HepG2 (cell line): ENCODE measurements around the gene SCN2A. TPM values are rescaled to one million over a fixed set of nuclear protein-coding genes. Genes with fewer than 3 reads are reported as not detected.

Source experiments
- GABPA ChIP-seq, 2 experiments: IDR thresholded peaks; 2 replicates each; pipeline ENCODE4 v1.6.1; 2011 to 2016; ENCODE audit warnings: low read depth in 2 of 2, low read length in 1 of 2, missing biosample characterization in 1 of 2, missing genetic modification characterization in 1 of 2
- KLF11 ChIP-seq: IDR thresholded peaks from 2 replicates; pipeline ENCODE4 v1.6.1; 2016; ENCODE audit warnings: missing compliant biosample characterization
- TARDBP ChIP-seq: sonication (generic); formaldehyde crosslinking; IDR thresholded peaks from 2 replicates; pipeline ENCODE4 v1.8.0; 2022; ENCODE audit warnings: mild to moderate bottlenecking, missing genetic modification reagents
- ZNF431 ChIP-seq: sonication (generic); formaldehyde crosslinking; IDR thresholded peaks from 2 replicates; pipeline ENCODE4 v1.9.0; 2022; ENCODE audit warnings: missing genetic modification reagents, low read depth, mild to moderate bottlenecking, borderline replicate concordance
- ZNF441 ChIP-seq: sonication (generic); formaldehyde crosslinking; IDR thresholded peaks from 2 replicates; pipeline ENCODE4 v1.7.0; 2021; ENCODE audit warnings: missing genetic modification reagents, borderline replicate concordance
- ZNF451 ChIP-seq: sonication (generic); formaldehyde crosslinking; IDR thresholded peaks from 2 replicates; pipeline ENCODE4 v1.5.0; 2020; ENCODE audit warnings: mild to moderate bottlenecking, missing genetic modification reagents
- polyA plus RNA-seq, 8 experiments: library from polyadenylated mRNA; depleted of rRNA in 3 of 8; stranded (reverse) in 7 of 8; unstranded in 1 of 8; fragments of >200 nt; fragmentation: Illumina TruSeq in 4 of 8; extraction: Trizol in 4 of 8; gene quantifications; 2 replicates each; pipeline versions ENCODE4 v1.2.1 to v1.2.3, GENCODE V29; 2011 to 2016; ENCODE audit warnings: low read depth in 4 of 8, missing spikeins in 1 of 8, mixed read lengths in 1 of 8; ENCODE audit not compliant: insufficient read depth in 1 of 8
- total RNA-seq, 5 experiments: library from RNA; depleted of rRNA; stranded (reverse); fragments of >200 nt; fragmentation: Illumina TruSeq; extraction: Trizol; gene quantifications; 2 replicates each; pipeline ENCODE4 v1.2.3, GENCODE V29; 2016; ENCODE audit warnings: low read depth in 1 of 5
- TF ChIP-seq, protein P1 (sequence below), 2 experiments: sonication (generic) in 1 of 2; formaldehyde crosslinking in 1 of 2; IDR thresholded peaks; 2 replicates each; pipeline versions ENCODE4 v1.6.1 to v1.9.0; 2014 to 2022; ENCODE audit warnings: antibody characterized with exemption in 1 of 2, borderline replicate concordance in 1 of 2, inconsistent platforms in 1 of 2, low read depth in 1 of 2, missing genetic modification reagents in 1 of 2
- TF ChIP-seq, protein P2 (sequence below): sonication (generic); formaldehyde crosslinking; conservative IDR thresholded peaks from 2 replicates; pipeline ENCODE4 v1.8.0; 2022; ENCODE audit warnings: mild to moderate bottlenecking, moderate library complexity, missing genetic modification reagents

Gene SCN2A
- total and polyA plus RNA-seq, 2 of the 13 experiments (the other 11 are each of a cell fraction or from before 2014, with no cell fraction given): 0.20 to 0.30 TPM

DNA sequence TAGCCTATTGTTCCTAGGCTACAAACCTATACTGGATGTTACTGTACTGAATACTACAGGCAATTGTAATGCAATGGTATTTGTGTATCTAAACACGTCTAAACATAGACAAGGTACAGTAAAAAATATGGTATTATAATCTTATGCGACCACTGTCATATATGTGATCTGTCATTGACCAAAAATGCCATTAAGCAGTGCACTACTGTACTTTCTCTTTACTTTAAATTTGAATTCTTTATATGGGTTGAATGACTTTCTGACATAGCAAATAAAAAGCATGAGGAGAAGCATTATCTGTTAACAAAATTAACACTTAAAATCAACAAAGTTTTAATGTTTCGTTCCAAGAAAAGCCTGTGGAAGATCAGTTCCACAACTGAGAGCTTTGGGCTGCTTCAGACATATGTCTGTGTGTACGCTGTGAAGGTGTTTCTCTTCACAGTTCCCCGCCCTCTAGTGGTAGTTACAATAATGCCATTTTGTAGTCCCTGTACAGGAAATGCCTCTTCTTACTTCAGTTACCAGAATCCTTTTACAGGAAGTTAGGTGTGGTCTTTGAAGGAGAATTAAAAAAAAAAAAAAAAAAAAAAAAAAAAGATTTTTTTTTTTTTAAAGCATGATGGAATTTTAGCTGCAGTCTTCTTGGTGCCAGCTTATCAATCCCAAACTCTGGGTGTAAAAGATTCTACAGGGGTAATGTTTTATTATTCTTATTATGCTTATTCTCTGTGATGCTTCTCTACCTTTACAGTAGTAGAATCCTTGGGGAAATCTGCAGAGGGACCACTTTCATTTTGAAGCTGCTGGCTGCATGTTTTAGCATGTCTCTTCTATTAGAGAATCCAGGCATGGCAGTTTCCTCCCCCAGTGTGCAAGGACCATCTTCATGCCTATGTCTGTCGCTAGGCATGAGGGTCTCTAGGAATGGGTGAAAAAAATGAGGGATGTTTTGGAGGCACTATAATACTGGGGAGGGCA lies 54.5 kb downstream of the SCN2A start (continued):
- TF ChIP-seq, protein P1, sequence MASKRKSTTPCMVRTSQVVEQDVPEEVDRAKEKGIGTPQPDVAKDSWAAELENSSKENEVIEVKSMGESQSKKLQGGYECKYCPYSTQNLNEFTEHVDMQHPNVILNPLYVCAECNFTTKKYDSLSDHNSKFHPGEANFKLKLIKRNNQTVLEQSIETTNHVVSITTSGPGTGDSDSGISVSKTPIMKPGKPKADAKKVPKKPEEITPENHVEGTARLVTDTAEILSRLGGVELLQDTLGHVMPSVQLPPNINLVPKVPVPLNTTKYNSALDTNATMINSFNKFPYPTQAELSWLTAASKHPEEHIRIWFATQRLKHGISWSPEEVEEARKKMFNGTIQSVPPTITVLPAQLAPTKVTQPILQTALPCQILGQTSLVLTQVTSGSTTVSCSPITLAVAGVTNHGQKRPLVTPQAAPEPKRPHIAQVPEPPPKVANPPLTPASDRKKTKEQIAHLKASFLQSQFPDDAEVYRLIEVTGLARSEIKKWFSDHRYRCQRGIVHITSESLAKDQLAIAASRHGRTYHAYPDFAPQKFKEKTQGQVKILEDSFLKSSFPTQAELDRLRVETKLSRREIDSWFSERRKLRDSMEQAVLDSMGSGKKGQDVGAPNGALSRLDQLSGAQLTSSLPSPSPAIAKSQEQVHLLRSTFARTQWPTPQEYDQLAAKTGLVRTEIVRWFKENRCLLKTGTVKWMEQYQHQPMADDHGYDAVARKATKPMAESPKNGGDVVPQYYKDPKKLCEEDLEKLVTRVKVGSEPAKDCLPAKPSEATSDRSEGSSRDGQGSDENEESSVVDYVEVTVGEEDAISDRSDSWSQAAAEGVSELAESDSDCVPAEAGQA (IDR thresholded peaks at IDR 0.05; ENCODE audit: low read depth): no peak
- TF ChIP-seq, protein P1 (CRISPR knock-in tag; IDR thresholded peaks at IDR 0.05; ENCODE audit: borderline replicate concordance): no peak
- TF ChIP-seq, protein P2, sequence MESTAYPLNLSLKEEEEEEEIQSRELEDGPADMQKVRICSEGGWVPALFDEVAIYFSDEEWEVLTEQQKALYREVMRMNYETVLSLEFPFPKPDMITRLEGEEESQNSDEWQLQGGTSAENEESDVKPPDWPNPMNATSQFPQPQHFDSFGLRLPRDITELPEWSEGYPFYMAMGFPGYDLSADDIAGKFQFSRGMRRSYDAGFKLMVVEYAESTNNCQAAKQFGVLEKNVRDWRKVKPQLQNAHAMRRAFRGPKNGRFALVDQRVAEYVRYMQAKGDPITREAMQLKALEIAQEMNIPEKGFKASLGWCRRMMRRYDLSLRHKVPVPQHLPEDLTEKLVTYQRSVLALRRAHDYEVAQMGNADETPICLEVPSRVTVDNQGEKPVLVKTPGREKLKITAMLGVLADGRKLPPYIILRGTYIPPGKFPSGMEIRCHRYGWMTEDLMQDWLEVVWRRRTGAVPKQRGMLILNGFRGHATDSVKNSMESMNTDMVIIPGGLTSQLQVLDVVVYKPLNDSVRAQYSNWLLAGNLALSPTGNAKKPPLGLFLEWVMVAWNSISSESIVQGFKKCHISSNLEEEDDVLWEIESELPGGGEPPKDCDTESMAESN (CRISPR knock-in tag): no peak
- no peak for TF ChIP-seq KLF11 (CRISPR knock-in tag)
- no peak for TF ChIP-seq ZNF431 (CRISPR knock-in tag)
- no peak for TF ChIP-seq ZNF441
- TF ChIP-seq GABPA (IDR thresholded peaks at IDR 0.05; ENCODE audit: low read depth, low read length): peak; percentile 38
- peak; percentile 90 for TF ChIP-seq GABPA (CRISPR knock-in tag; IDR thresholded peaks at IDR 0.05; ENCODE audit: low read depth)
- no peak for TF ChIP-seq ZNF451 (CRISPR knock-in tag)
- no peak for TF ChIP-seq TARDBP (CRISPR knock-in tag)
